ENCODE results near the gene GLIS1. TPM values are rescaled to one million over a fixed set of nuclear protein-coding genes. Genes with fewer than 3 reads are reported as not detected.

The GLIS1 gene
- total RNA-seq, 1 experiment from 2014 or later = 0.28 TPM

DNA sequence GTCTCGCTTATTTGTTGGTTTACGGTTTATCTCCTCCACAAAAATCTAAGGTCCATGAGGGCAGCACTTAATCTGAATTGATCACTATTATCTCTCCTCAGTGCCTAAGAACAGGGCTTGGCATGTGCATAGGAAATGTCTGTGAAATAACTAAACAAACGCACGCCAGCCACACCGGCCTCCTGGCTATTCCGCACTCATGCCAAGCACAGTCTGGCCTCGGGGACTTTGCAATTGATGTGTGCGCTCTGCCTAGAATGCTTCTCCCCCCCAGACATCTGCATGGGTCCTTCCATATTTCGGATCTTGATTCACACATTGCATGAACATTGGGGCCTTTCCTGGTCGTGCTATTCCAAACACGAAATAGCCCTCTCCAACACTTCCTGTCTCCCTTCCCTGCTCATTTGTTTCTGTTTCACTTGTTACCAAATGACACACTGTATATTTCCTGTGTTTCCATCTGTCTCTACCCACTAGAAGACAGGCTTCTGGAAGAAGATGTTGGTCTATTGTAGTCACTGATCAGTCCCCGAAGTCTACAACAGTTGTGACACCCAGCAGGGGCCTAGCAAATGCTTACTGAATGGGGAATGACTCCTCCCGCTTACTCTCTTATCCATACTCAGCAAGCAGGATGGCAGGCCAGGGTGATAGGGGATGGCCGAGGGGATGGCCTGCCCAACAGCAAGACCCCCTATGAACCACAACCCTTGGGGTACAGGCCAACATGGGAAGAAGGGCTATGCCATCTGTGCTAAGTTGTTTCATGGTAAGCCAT is 93.9 kb downstream of the GLIS1 start:
- H3K79me2 ChIP-seq (ENCODE audit: insufficient read depth, low read length) = no peaks in the 10 kb centered on the region
- no peak overlapping the region for H2BK15ac ChIP-seq (ENCODE audit: low read depth, low read length)
- H2AK5ac ChIP-seq (ENCODE audit: insufficient read length, low read length) = no peak overlapping the region
- no peaks in the 10 kb centered on the region for H3K36me3 Mint-ChIP-seq (ENCODE audit: insufficient read depth in 1 of 3, low read depth in 3 of 3)
- no peak overlapping the region for H3K56ac ChIP-seq (ENCODE audit: insufficient read length, low read depth, low read length)
- peaks cover 6% of the 10 kb centered on the region for H3K27me3 Mint-ChIP-seq (ENCODE audit: low read depth)
- H3K4me2 ChIP-seq (ENCODE audit: insufficient read depth, insufficient read length, low read length) = no peak overlapping the region
- no peak overlapping the region for H2BK12ac ChIP-seq (ENCODE audit: insufficient read length, low read depth, low read length)
- no peak overlapping the region for H3K14ac ChIP-seq (ENCODE audit: insufficient read depth, low read length)
- no peak overlapping the region for H3K27ac Mint-ChIP-seq
- no peak overlapping the region for H3K27ac ChIP-seq (ENCODE audit: insufficient read length, low read depth, low read length)
- no peak overlapping the region for H2BK5ac ChIP-seq (ENCODE audit: insufficient read length, low read length)
- H4K8ac ChIP-seq (replicated peaks; ENCODE audit: insufficient read length, low read depth, low read length) = no peak overlapping the region
- H4K91ac ChIP-seq (ENCODE audit: insufficient read length, low read depth, low read length) = no peak overlapping the region
- H3K18ac ChIP-seq (ENCODE audit: insufficient read length, low read depth, low read length) = no peak overlapping the region
- WGBS (ENCODE audit: extremely low coverage, insufficient read length, low lambda C conversion rate) = no CpG with 5 or more reads among the region's 14 CpGs
- no peak overlapping the region for H2BK20ac ChIP-seq (ENCODE audit: low read depth, low read length, poor library complexity, severe bottlenecking)
- DNase-seq = peak; percentile 17
- no peak overlapping the region for H3T11ph ChIP-seq (ENCODE audit: low read length)
- H4K5ac ChIP-seq (ENCODE audit: insufficient read length, low read depth, low read length) = no peak overlapping the region
- H3K9me3 ChIP-seq (ENCODE audit: control insufficient read depth, low read depth, low read length) = no peaks in the 10 kb centered on the region
- no peaks in the 10 kb centered on the region for H4K20me1 ChIP-seq (ENCODE audit: control insufficient read depth, insufficient read depth, insufficient read length)
- H3K9me3 Mint-ChIP-seq = no peaks in the 10 kb centered on the region
- H2AFZ ChIP-seq (ENCODE audit: low read length) = no peak overlapping the region
- no peaks in the 10 kb centered on the region for H3K27me3 ChIP-seq (ENCODE audit: insufficient read depth, low read length)
- peaks cover 8 to 13% of the 10 kb centered on the region in 2 experiments; a peak in 3 of 4 replicates for H3K4me1 Mint-ChIP-seq
- no peak overlapping the region for H2BK120ac ChIP-seq (ENCODE audit: low read depth, low read length, poor library complexity, severe bottlenecking)
- no peak overlapping the region for H3K4me3 Mint-ChIP-seq
- TF ChIP-seq, protein P1, sequence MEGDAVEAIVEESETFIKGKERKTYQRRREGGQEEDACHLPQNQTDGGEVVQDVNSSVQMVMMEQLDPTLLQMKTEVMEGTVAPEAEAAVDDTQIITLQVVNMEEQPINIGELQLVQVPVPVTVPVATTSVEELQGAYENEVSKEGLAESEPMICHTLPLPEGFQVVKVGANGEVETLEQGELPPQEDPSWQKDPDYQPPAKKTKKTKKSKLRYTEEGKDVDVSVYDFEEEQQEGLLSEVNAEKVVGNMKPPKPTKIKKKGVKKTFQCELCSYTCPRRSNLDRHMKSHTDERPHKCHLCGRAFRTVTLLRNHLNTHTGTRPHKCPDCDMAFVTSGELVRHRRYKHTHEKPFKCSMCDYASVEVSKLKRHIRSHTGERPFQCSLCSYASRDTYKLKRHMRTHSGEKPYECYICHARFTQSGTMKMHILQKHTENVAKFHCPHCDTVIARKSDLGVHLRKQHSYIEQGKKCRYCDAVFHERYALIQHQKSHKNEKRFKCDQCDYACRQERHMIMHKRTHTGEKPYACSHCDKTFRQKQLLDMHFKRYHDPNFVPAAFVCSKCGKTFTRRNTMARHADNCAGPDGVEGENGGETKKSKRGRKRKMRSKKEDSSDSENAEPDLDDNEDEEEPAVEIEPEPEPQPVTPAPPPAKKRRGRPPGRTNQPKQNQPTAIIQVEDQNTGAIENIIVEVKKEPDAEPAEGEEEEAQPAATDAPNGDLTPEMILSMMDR (conservative IDR thresholded peaks at IDR 0.05) = no peak
- no peak overlapping the region for H3K9ac ChIP-seq (ENCODE audit: extremely low read depth, insufficient read length, low read length)
- no peaks in the 10 kb centered on the region for H3K79me1 ChIP-seq (ENCODE audit: insufficient read depth, low read depth, low read length, poor library complexity, severe bottlenecking)
- 0 out of 2 replicates have a peak, but pooled peaks cover 3% of the 10 kb centered on the region for H3K4me1 ChIP-seq (ENCODE audit: insufficient read depth, low read length)
- no peaks in the 10 kb centered on the region for H3K23me2 ChIP-seq (ENCODE audit: insufficient read length, low read depth, low read length, poor library complexity, severe bottlenecking)
- H3K23ac ChIP-seq (ENCODE audit: insufficient read length, low read depth, low read length) = no peak overlapping the region
- H3K4ac ChIP-seq (ENCODE audit: low read depth, low read length) = no peak overlapping the region
